PFSK-1 (cell line): ENCODE results near the gene EFCAB6.

ENCODE experiments used
- FOXP2 ChIP-seq: optimal IDR thresholded peaks from 2 replicates; pipeline ENCODE3; 2011; ENCODE audit warnings: borderline replicate concordance, control low read depth, inconsistent platforms; ENCODE audit not compliant: insufficient read depth; ENCODE audit errors: extremely low read length, extremely low read depth
- POLR2AphosphoS5 ChIP-seq: IDR thresholded peaks from 2 replicates; pipeline ENCODE4 v1.6.1; 2012; ENCODE audit warnings: low read depth, mild to moderate bottlenecking, control low read depth, low read length, moderate library complexity
- SIN3A ChIP-seq: IDR thresholded peaks from 2 replicates; pipeline ENCODE4 v1.6.1; 2012; ENCODE audit warnings: mild to moderate bottlenecking, low read length, moderate library complexity, borderline replicate concordance; ENCODE audit not compliant: insufficient read depth
- TAF1 ChIP-seq: IDR thresholded peaks from 2 replicates; pipeline ENCODE4 v1.6.1; 2012; ENCODE audit warnings: low read length, control low read depth, borderline replicate concordance; ENCODE audit not compliant: insufficient read depth
- TF ChIP-seq, protein P1 (sequence below), 2 experiments: IDR thresholded peaks; 2 replicates each; pipeline versions ENCODE4 v1.6.1 to v1.8.0; 2011 to 2012; ENCODE audit warnings: low read depth in 2 of 2, low read length in 2 of 2, control low read depth in 1 of 2, inconsistent platforms in 1 of 2, mild to moderate bottlenecking in 1 of 2, moderate library complexity in 1 of 2; ENCODE audit not compliant: insufficient read depth in 1 of 2

EFCAB6 gene

DNA sequence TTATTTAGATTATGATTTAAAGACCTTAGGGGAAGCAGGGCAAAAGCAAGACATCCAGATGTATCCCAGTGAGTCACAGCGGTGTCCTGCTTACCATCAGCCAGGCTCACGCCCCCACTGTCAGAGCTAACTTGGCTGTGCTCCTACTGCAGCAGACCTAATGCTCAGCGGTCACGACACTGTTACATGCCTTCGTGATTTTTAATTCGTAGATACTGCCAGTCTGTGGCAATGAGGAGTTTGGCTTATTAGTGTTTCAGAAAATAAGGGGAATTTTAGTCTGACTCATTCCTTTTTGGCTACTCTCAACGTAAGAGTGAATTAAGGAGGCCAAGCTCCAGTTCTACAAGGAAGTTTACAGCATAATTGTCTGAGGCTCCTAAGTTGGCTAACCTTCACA is 22.7 kb downstream of the EFCAB6 start:
- TF ChIP-seq POLR2AphosphoS5, result no peak
- no peak for TF ChIP-seq FOXP2
- no peak for TF ChIP-seq SIN3A
- TF ChIP-seq, protein P1, sequence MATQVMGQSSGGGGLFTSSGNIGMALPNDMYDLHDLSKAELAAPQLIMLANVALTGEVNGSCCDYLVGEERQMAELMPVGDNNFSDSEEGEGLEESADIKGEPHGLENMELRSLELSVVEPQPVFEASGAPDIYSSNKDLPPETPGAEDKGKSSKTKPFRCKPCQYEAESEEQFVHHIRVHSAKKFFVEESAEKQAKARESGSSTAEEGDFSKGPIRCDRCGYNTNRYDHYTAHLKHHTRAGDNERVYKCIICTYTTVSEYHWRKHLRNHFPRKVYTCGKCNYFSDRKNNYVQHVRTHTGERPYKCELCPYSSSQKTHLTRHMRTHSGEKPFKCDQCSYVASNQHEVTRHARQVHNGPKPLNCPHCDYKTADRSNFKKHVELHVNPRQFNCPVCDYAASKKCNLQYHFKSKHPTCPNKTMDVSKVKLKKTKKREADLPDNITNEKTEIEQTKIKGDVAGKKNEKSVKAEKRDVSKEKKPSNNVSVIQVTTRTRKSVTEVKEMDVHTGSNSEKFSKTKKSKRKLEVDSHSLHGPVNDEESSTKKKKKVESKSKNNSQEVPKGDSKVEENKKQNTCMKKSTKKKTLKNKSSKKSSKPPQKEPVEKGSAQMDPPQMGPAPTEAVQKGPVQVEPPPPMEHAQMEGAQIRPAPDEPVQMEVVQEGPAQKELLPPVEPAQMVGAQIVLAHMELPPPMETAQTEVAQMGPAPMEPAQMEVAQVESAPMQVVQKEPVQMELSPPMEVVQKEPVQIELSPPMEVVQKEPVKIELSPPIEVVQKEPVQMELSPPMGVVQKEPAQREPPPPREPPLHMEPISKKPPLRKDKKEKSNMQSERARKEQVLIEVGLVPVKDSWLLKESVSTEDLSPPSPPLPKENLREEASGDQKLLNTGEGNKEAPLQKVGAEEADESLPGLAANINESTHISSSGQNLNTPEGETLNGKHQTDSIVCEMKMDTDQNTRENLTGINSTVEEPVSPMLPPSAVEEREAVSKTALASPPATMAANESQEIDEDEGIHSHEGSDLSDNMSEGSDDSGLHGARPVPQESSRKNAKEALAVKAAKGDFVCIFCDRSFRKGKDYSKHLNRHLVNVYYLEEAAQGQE (IDR thresholded peaks at IDR 0.05; ENCODE audit: insufficient read depth in 1 of 2, low read depth in 2 of 2, low read length in 2 of 2), result no peak
- TF ChIP-seq TAF1, result no peak

DNA sequence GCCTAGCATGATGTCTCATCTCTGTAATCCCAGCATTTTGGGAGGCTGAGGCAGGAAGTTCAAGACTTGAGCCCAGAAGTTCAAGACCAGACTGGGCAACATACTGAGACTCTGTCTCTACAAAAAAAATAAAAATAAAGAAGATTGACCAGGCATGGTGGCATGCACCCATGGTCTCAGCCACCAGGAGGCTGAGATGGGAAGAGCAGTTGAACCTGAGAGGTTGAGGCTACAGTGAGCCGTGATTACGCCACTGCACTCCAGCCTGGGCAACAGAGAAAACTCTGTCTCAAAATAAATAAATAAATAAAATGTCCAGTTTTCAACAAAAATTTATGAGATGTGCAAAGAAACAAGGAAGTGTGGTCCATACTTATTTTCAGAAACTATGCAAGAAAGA is 28.3 kb downstream of the EFCAB6 start:
- TF ChIP-seq POLR2AphosphoS5 (no peak), TAF1 (no peak), FOXP2 (no peak), SIN3A (no peak)
- TF ChIP-seq, protein P1 (IDR thresholded peaks at IDR 0.05; ENCODE audit: insufficient read depth in 1 of 2, low read depth in 2 of 2, low read length in 2 of 2), result no peak

DNA sequence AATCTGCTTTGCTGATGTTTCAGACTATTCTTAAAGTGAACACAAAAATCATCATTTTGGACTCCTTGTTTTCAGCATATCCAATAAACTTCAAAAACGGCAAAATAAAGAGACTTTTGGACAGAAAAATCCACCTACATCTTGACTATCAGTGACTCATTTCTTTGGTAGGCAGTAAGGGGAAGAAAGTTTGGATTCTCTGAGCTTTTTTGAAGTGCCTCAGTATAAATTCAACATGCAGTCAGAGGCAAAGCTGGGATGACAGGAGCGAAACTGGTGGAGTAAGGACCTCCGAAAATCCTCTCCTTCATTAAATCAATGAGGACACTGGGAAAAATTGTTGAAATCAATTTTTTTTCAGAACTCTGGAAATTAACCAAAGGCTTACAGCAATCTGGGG is 29.7 kb downstream of the EFCAB6 start:
- TF ChIP-seq FOXP2, result no peak
- TF ChIP-seq, protein P1 (IDR thresholded peaks at IDR 0.05; ENCODE audit: insufficient read depth in 1 of 2, low read depth in 2 of 2, low read length in 2 of 2), result no peak
- no peak for TF ChIP-seq TAF1
- TF ChIP-seq POLR2AphosphoS5, result no peak
- no peak for TF ChIP-seq SIN3A

DNA sequence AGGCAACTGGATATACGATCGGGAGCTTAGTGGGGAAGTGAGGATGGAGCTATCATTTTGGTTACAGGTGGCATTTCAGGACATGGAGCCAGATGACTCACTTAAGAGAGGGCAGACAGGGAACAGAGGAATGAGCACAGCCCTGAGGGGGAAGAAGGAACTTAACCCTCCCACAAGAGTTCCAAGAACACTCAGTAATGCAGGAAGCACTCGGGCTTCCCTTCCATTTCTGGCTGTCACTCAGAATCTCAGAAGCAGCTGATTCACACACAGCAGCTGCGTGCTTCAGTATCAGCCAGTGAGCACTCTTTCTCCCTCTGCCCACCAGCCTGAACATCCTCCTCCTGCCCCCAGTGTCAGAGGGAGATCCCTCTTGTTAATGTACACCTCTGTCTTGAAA is 34.8 kb downstream of the EFCAB6 start:
- TF ChIP-seq, protein P1 (IDR thresholded peaks at IDR 0.05; ENCODE audit: insufficient read depth in 1 of 2, low read depth in 2 of 2, low read length in 2 of 2), result no peak
- TF ChIP-seq FOXP2 (no peak), SIN3A (no peak), TAF1 (no peak), POLR2AphosphoS5 (no peak)
